HepG2 (cell line): ENCODE results near the gene FAM174C. TPM values are rescaled to one million over a fixed set of nuclear protein-coding genes. Genes with fewer than 3 reads are reported as not detected.
A peak's percentile ranks its signal among the peaks of the same experiment; 100 is the strongest.

Experiments
- ATF1 ChIP-seq: IDR thresholded peaks from 2 replicates; pipeline ENCODE4 v1.6.1; 2016; ENCODE audit warnings: mild to moderate bottlenecking, control low read depth
- BRCA1 ChIP-seq: sonication (generic); formaldehyde crosslinking; IDR thresholded peaks from 2 replicates; pipeline ENCODE4 v1.4.0; 2020; ENCODE audit warnings: missing genetic modification reagents
- CENPT ChIP-seq: sonication (generic); formaldehyde crosslinking; IDR thresholded peaks from 2 replicates; pipeline ENCODE4 v1.8.0; 2022; ENCODE audit warnings: low read depth, mild to moderate bottlenecking, moderate library complexity, missing genetic modification reagents
- DNMT1 ChIP-seq: sonication (generic); formaldehyde crosslinking; IDR thresholded peaks from 2 replicates; pipeline ENCODE4 v1.5.1; 2020; ENCODE audit warnings: mild to moderate bottlenecking, missing genetic modification reagents
- GTF3A ChIP-seq: sonication (generic); formaldehyde crosslinking; conservative IDR thresholded peaks from 2 replicates; pipeline ENCODE4 v1.4.0; 2020; ENCODE audit warnings: mild to moderate bottlenecking, missing genetic modification reagents
- KIAA2018 ChIP-seq: sonication (generic); formaldehyde crosslinking; IDR thresholded peaks from 2 replicates; pipeline ENCODE4 v1.5.0; 2020; ENCODE audit warnings: mild to moderate bottlenecking, missing genetic modification reagents, borderline replicate concordance
- NFKB2 ChIP-seq: sonication (generic); formaldehyde crosslinking; IDR thresholded peaks from 2 replicates; pipeline ENCODE4 v1.4.0; 2020; ENCODE audit warnings: missing genetic modification reagents, borderline replicate concordance
- RELA ChIP-seq: sonication (generic); formaldehyde crosslinking; IDR thresholded peaks from 2 replicates; pipeline ENCODE4 v1.4.0; 2020; ENCODE audit warnings: missing genetic modification reagents
- SKI ChIP-seq: fragments of 450-650 bp; IDR thresholded peaks from one replicate; pipeline ENCODE4 v1.6.1; 2018; ENCODE audit warnings: mild to moderate bottlenecking; ENCODE audit not compliant: partially characterized antibody
- SNAPC5 ChIP-seq: sonication (generic); formaldehyde crosslinking; IDR thresholded peaks from 2 replicates; pipeline ENCODE4 v1.8.1; 2023; ENCODE audit warnings: mild to moderate bottlenecking, missing genetic modification reagents, borderline replicate concordance
- SP1 ChIP-seq, 2 experiments: fragments of 450-650 bp in 1 of 2; sonication (generic) in 1 of 2; formaldehyde crosslinking in 1 of 2; IDR thresholded peaks; 2 replicates each; pipeline versions ENCODE4 v1.4.0 to v1.6.1; 2016 to 2020; ENCODE audit warnings: missing genetic modification reagents in 1 of 2
- ZBTB33 ChIP-seq: sonication (generic); formaldehyde crosslinking; IDR thresholded peaks from 2 replicates; pipeline ENCODE4 v1.4.0; 2020; ENCODE audit warnings: missing genetic modification reagents
- ZNF253 ChIP-seq: sonication (generic); formaldehyde crosslinking; IDR thresholded peaks from 2 replicates; pipeline ENCODE4 v1.8.0; 2022; ENCODE audit warnings: mild to moderate bottlenecking, missing genetic modification reagents, borderline replicate concordance
- ZNF770 ChIP-seq: sonication (generic); formaldehyde crosslinking; IDR thresholded peaks from 2 replicates; pipeline ENCODE4 v1.5.0; 2020; ENCODE audit warnings: mild to moderate bottlenecking, missing genetic modification reagents
- ZNF839 ChIP-seq: sonication (generic); formaldehyde crosslinking; IDR thresholded peaks from 2 replicates; pipeline ENCODE4 v1.4.0; 2020; ENCODE audit warnings: missing genetic modification reagents, mild to moderate bottlenecking, borderline replicate concordance
- polyA plus RNA-seq, 8 experiments: library from polyadenylated mRNA; depleted of rRNA in 3 of 8; stranded (reverse) in 7 of 8; unstranded in 1 of 8; fragments of >200 nt; fragmentation: Illumina TruSeq in 4 of 8; extraction: Trizol in 4 of 8; gene quantifications; 2 replicates each; pipeline versions ENCODE4 v1.2.1 to v1.2.3, GENCODE V29; 2011 to 2016; ENCODE audit warnings: low read depth in 4 of 8, missing spikeins in 1 of 8, mixed read lengths in 1 of 8; ENCODE audit not compliant: insufficient read depth in 1 of 8
- total RNA-seq, 5 experiments: library from RNA; depleted of rRNA; stranded (reverse); fragments of >200 nt; fragmentation: Illumina TruSeq; extraction: Trizol; gene quantifications; 2 replicates each; pipeline ENCODE4 v1.2.3, GENCODE V29; 2016; ENCODE audit warnings: low read depth in 1 of 5

Gene FAM174C
- total and polyA plus RNA-seq, 2 of the 13 experiments (the other 11 are each of a cell fraction or from before 2014, with no cell fraction given) = 19.5 to 31.3 TPM

GRCh38 chr19:1244693-1245451, 30.5 kb upstream of the FAM174C start (continued):
- no peak for TF ChIP-seq ZNF253 (CRISPR knock-in tag)
- TF ChIP-seq ATF1 (CRISPR knock-in tag) = peak; percentile 40; the same call in 1 of the 2 replicates
- TF ChIP-seq SKI = peak; percentile 90
- no peak for TF ChIP-seq NFKB2 (CRISPR knock-in tag)
- no peak for TF ChIP-seq KIAA2018 (CRISPR knock-in tag)
- no peak for TF ChIP-seq BRCA1
- TF ChIP-seq DNMT1 (CRISPR knock-in tag) = peak; percentile 87; the same call in 1 of the 2 replicates
- TF ChIP-seq SNAPC5 (CRISPR knock-in tag) = no peak
- TF ChIP-seq ZNF770 (CRISPR knock-in tag) = peak; percentile 58
- no peak for TF ChIP-seq GTF3A (CRISPR knock-in tag)
- no peak for TF ChIP-seq RELA (CRISPR knock-in tag)
- 0 out of 2 replicates have a peak, but pooled peaks have one; percentile 20 for TF ChIP-seq ZNF839 (CRISPR knock-in tag)
- TF ChIP-seq ZBTB33 = peak; percentile 61; the same call in 1 of the 2 replicates
- no peak for TF ChIP-seq SP1 (IDR thresholded peaks at IDR 0.05)
- peak; percentile 79 for TF ChIP-seq SP1 (CRISPR knock-in tag; IDR thresholded peaks at IDR 0.05)
- no peak for TF ChIP-seq CENPT (CRISPR knock-in tag)
